ENCODE results near the gene CLIP3.
"Not testable (repeated sequence)": the region's sequence is repeated elsewhere in the genome, so short reads cannot be mapped to it uniquely, and the experiment has no call there.

CLIP3 gene

DNA sequence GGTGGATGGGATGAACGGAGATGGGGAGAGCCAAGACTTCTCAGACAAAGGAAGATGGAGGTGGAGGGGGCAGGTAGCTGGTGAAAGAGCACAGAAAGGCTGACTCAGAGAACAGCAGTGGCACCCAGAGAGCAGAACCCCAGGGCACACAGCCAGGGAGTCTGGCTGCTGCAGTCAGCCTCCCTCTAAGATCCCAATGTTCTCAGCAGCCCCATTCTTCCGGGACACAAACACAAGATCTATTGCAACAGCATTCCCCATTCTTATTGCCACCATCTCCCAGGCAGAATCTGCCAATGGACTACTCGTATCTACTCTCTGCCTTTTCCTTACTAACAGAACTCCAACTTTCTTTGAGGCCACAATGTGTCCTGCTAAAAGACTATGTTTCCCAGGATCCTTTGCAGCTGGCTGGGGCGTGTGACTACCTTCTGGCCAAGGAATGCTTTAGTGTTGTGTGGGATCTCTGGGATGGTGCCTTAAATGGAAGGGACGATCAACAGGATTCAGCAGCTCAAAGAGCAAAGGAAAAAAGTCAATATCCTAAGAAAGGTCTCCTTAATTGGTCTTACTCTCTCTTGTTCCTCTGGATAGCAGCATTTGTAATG, 13.9 kb upstream of the CLIP3 start:
- TF ChIP-seq, protein P1, sequence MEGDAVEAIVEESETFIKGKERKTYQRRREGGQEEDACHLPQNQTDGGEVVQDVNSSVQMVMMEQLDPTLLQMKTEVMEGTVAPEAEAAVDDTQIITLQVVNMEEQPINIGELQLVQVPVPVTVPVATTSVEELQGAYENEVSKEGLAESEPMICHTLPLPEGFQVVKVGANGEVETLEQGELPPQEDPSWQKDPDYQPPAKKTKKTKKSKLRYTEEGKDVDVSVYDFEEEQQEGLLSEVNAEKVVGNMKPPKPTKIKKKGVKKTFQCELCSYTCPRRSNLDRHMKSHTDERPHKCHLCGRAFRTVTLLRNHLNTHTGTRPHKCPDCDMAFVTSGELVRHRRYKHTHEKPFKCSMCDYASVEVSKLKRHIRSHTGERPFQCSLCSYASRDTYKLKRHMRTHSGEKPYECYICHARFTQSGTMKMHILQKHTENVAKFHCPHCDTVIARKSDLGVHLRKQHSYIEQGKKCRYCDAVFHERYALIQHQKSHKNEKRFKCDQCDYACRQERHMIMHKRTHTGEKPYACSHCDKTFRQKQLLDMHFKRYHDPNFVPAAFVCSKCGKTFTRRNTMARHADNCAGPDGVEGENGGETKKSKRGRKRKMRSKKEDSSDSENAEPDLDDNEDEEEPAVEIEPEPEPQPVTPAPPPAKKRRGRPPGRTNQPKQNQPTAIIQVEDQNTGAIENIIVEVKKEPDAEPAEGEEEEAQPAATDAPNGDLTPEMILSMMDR (IDR thresholded peaks at IDR 0.05; ENCODE audit: low read depth, low read length) = no peak
- no peak overlapping the region for H3K4me3 ChIP-seq (ENCODE audit: low read depth, low read length)

DNA sequence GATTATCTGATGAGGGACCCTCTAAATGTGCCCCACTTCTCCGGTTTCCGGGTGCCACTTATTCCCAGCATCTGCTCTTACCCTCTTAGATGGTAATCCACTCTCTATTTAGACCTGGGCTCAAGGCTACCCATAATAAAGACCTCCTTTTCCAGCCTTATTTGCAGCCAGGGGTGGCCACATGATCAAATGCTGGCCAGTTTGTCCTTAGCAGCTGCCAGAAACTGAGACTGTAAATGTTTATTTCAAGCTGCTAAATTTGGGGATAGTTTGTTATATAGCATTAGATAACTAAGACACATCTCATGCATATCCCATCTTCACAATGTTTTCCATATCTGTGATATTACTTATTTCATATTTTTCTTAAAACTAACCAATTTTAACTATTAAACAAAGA, 11.3 kb upstream of the CLIP3 start:
- TF ChIP-seq, protein P1 (IDR thresholded peaks at IDR 0.05; ENCODE audit: low read depth, low read length) = no peak
- no peak overlapping the region for H3K4me3 ChIP-seq (ENCODE audit: low read depth, low read length)

DNA sequence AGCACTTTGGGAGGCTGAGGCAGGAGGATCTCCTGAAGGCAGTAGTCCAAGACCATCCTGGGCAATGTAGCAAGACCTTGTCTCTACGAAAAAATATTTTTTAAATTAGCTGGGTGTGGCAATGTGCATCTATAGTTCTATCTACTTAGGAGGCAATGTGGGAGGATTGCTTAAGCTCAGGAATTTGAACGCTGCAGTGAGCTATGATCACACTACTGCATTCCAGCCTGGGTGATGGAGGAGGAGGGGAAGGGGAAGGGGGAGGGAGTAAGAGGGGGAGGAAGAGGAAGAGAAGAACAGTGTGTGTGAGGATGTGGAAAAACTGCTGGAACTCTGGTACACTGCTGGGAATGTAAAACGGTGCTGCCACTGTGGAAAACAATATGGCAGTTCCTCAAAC, 9.2 kb upstream of the CLIP3 start:
- TF ChIP-seq, protein P1 (IDR thresholded peaks at IDR 0.05; ENCODE audit: low read depth, low read length) = no peak
- no peak overlapping the region for H3K4me3 ChIP-seq (ENCODE audit: low read depth, low read length)

DNA sequence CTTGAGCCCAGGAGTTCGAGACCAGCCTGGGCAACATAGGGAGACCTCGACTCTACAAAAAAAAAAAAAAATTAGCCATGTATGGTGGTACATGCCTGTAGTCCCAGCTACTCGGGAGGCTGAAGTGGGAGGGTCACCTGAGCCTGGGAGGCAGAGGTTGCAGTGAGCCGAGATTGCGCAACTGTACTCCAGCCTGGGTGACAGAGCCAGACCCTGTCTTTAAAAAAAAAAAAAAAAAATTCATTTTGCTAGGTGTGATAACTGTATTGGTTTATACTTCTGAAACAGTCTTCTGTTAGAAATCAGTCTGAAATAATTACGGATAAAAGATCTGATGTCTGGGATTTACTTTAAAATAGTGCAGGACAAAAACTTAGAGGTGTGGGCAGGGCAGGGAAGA, 8.4 kb upstream of the CLIP3 start:
- not testable (repeated sequence) for H3K4me3 ChIP-seq (ENCODE audit: low read depth, low read length)

GRCh38 chr19:36040495-36040894, 7.8 kb upstream of the CLIP3 start:
- H3K4me3 ChIP-seq (ENCODE audit: low read depth, low read length) = no peak overlapping the region
- TF ChIP-seq, protein P1 (IDR thresholded peaks at IDR 0.05; ENCODE audit: low read depth, low read length) = no peak

GRCh38 chr19:36031308-36031707, 1.4 kb downstream of the CLIP3 start:
- TF ChIP-seq, protein P1 (IDR thresholded peaks at IDR 0.05; ENCODE audit: low read depth, low read length) = no peak
- no peak overlapping the region for H3K4me3 ChIP-seq (ENCODE audit: low read depth, low read length)

- TF ChIP-seq, protein P1 (IDR thresholded peaks at IDR 0.05; ENCODE audit: low read depth, low read length) = peak; percentile 33
- H3K4me3 ChIP-seq (ENCODE audit: low read depth, low read length) = no peak overlapping the region
These were observed 2.2 kb downstream of the CLIP3 start for GRCh38 chr19:36030264-36031148.
